HepG2 (cell line): ENCODE data around the gene RABIF. TPM values are rescaled to one million over a fixed set of nuclear protein-coding genes. Genes with fewer than 3 reads are reported as not detected.
A peak's percentile ranks its signal among the peaks of the same experiment; 100 is the strongest.

Experiments
- ARID5B ChIP-seq: IDR thresholded peaks from 2 replicates; pipeline ENCODE4 v1.4.0; 2020; ENCODE audit warnings: mild to moderate bottlenecking, missing genetic modification reagents
- CREBL2 ChIP-seq: sonication (generic); formaldehyde crosslinking; IDR thresholded peaks from 2 replicates; pipeline ENCODE4 v1.8.1; 2023; ENCODE audit warnings: missing genetic modification reagents, mild to moderate bottlenecking, borderline replicate concordance
- CSRNP1 ChIP-seq: sonication (generic); formaldehyde crosslinking; IDR thresholded peaks from 2 replicates; pipeline ENCODE4 v1.8.1; 2023; ENCODE audit warnings: mild to moderate bottlenecking, missing genetic modification reagents
- HDAC2 ChIP-seq: sonication (generic); formaldehyde crosslinking; IDR thresholded peaks from 2 replicates; pipeline ENCODE4 v1.4.0; 2020; ENCODE audit warnings: missing genetic modification reagents
- JARID2 ChIP-seq: sonication (generic); formaldehyde crosslinking; IDR thresholded peaks from 2 replicates; pipeline ENCODE4 v1.8.1; 2023; ENCODE audit warnings: missing genetic modification reagents, inconsistent platforms; ENCODE audit not compliant: insufficient replicate concordance
- KLF13 ChIP-seq: sonication (generic); formaldehyde crosslinking; IDR thresholded peaks from 2 replicates; pipeline ENCODE4 v1.4.0; 2020; ENCODE audit warnings: mild to moderate bottlenecking, missing genetic modification reagents
- RFXAP ChIP-seq: sonication (generic); formaldehyde crosslinking; IDR thresholded peaks from 2 replicates; pipeline ENCODE4 v1.4.0; 2020; ENCODE audit warnings: missing genetic modification reagents, borderline replicate concordance
- RXRB ChIP-seq: IDR thresholded peaks from 2 replicates; pipeline ENCODE4 v1.6.1; 2016; ENCODE audit warnings: borderline replicate concordance, missing genetic modification reagents, missing compliant biosample characterization
- TAF1 ChIP-seq: sonication (generic); formaldehyde crosslinking; IDR thresholded peaks from 2 replicates; pipeline ENCODE4 v1.4.0; 2020; ENCODE audit warnings: missing genetic modification reagents
- THRA ChIP-seq: sonication (generic); formaldehyde crosslinking; IDR thresholded peaks from 2 replicates; pipeline ENCODE4 v1.4.0; 2020; ENCODE audit warnings: missing genetic modification reagents, borderline replicate concordance
- ZBTB49 ChIP-seq: sonication (generic); formaldehyde crosslinking; IDR thresholded peaks from 2 replicates; pipeline ENCODE4 v1.4.0; 2020; ENCODE audit warnings: missing genetic modification reagents, borderline replicate concordance
- ZFP36L1 ChIP-seq: sonication (generic); formaldehyde crosslinking; IDR thresholded peaks from 2 replicates; pipeline ENCODE4 v1.8.0; 2022; ENCODE audit warnings: mild to moderate bottlenecking, missing genetic modification reagents, moderate library complexity
- ZNF326 ChIP-seq: sonication (generic); formaldehyde crosslinking; IDR thresholded peaks from 2 replicates; pipeline ENCODE4 v1.4.0; 2020; ENCODE audit warnings: missing genetic modification reagents, borderline replicate concordance
- ZNF576 ChIP-seq: sonication (generic); formaldehyde crosslinking; IDR thresholded peaks from 2 replicates; pipeline ENCODE4 v1.4.0; 2020; ENCODE audit warnings: mild to moderate bottlenecking, missing genetic modification reagents
- ZSCAN21 ChIP-seq: sonication (generic); formaldehyde crosslinking; IDR thresholded peaks from 2 replicates; pipeline ENCODE4 v1.8.0; 2022; ENCODE audit warnings: mild to moderate bottlenecking, missing genetic modification reagents, moderate library complexity, borderline replicate concordance
- polyA plus RNA-seq, 8 experiments: library from polyadenylated mRNA; depleted of rRNA in 3 of 8; stranded (reverse) in 7 of 8; unstranded in 1 of 8; fragments of >200 nt; fragmentation: Illumina TruSeq in 4 of 8; extraction: Trizol in 4 of 8; gene quantifications; 2 replicates each; pipeline versions ENCODE4 v1.2.1 to v1.2.3, GENCODE V29; 2011 to 2016; ENCODE audit warnings: low read depth in 4 of 8, missing spikeins in 1 of 8, mixed read lengths in 1 of 8; ENCODE audit not compliant: insufficient read depth in 1 of 8
- total RNA-seq, 5 experiments: library from RNA; depleted of rRNA; stranded (reverse); fragments of >200 nt; fragmentation: Illumina TruSeq; extraction: Trizol; gene quantifications; 2 replicates each; pipeline ENCODE4 v1.2.3, GENCODE V29; 2016; ENCODE audit warnings: low read depth in 1 of 5

Gene RABIF
- total and polyA plus RNA-seq, 2 of the 13 experiments (the other 11 are each of a cell fraction or from before 2014, with no cell fraction given), result 7.6 to 8.3 TPM

GRCh38 chr1:202926581-202927491 lies 37.9 kb upstream of the RABIF start, which contains the start of gene KLHL12 (continued):
- peak; percentile 75 for TF ChIP-seq ARID5B (CRISPR knock-in tag)
- peak; percentile 82 for TF ChIP-seq JARID2 (CRISPR knock-in tag)
- no peak; the same call in 1 of the 2 replicates for TF ChIP-seq ZNF576 (CRISPR knock-in tag)
- no peak for TF ChIP-seq ZNF326 (CRISPR knock-in tag)
- TF ChIP-seq TAF1, result peak; percentile 88
- 0 out of 2 replicates have a peak, but pooled peaks have one; percentile 50 for TF ChIP-seq CREBL2 (CRISPR knock-in tag)
- TF ChIP-seq RXRB, result peak; percentile 53; the same call in 1 of the 2 replicates
- TF ChIP-seq CSRNP1 (CRISPR knock-in tag), result peak; percentile 95
- TF ChIP-seq ZFP36L1, result peak; percentile 42
- peak; percentile 76 for TF ChIP-seq HDAC2 (CRISPR knock-in tag)
- peak; percentile 84 for TF ChIP-seq ZSCAN21 (CRISPR knock-in tag)
- TF ChIP-seq KLF13 (CRISPR knock-in tag), result 0 out of 2 replicates have a peak, but pooled peaks have one; percentile 19
- TF ChIP-seq ZBTB49 (CRISPR knock-in tag), result no peak; the same call in 1 of the 2 replicates
- peak; percentile 76; the same call in 1 of the 2 replicates for TF ChIP-seq RFXAP (CRISPR knock-in tag)
- TF ChIP-seq THRA (CRISPR knock-in tag), result 0 out of 2 replicates have a peak, but pooled peaks have one; percentile 54
